Measurements from ENCODE around the gene C1orf56.
A peak's percentile ranks its signal among the peaks of the same experiment; 100 is the strongest.

Gene C1orf56

GRCh38 chr1:151026460-151026859, 21.1 kb upstream of the C1orf56 start:
- DNase-seq: no peak

- no peak for DNase-seq
Observed at GRCh38 chr1:151032164-151032563, 15.4 kb upstream of the C1orf56 start.

- no peak for DNase-seq
Observed at GRCh38 chr1:151035167-151035566, 12.4 kb upstream of the C1orf56 start.

GRCh38 chr1:151036356-151036755, 11.2 kb upstream of the C1orf56 start, which contains the start of gene BNIPL:
Gene BNIPL (plus strand): TSS chr1:151036586. CDS start chr1:151036726, 140 bp downstream.
- DNase-seq: no peak

GRCh38 chr1:151037032-151037431, 10.5 kb upstream of the C1orf56 start:
- DNase-seq: no peak

GRCh38 chr1:151039521-151039920, 8.0 kb upstream of the C1orf56 start:
- DNase-seq: no peak

- DNase-seq: no peak
Observed at GRCh38 chr1:151043163-151043562, 4.4 kb upstream of the C1orf56 start.

GRCh38 chr1:151047925-151048644, 534 bp downstream of the C1orf56 start:
- DNase-seq: peak in 1 of 2 donors; percentile 44

- DNase-seq: no peak
Observed at GRCh38 chr1:151048645-151049032, 1.1 kb downstream of the C1orf56 start.

- no peak for DNase-seq
Observed at GRCh38 chr1:151049458-151049857, 1.9 kb downstream of the C1orf56 start.

GRCh38 chr1:151050051-151050688, 2.6 kb downstream of the C1orf56 start:
- no peak for DNase-seq

GRCh38 chr1:151051356-151052009, 3.9 kb downstream of the C1orf56 start:
- no peak for DNase-seq

- no peak for DNase-seq
Observed at GRCh38 chr1:151054971-151055547, 7.5 kb downstream of the C1orf56 start.

- DNase-seq: no peak
Observed at GRCh38 chr1:151055581-151055980, 8.0 kb downstream of the C1orf56 start.

GRCh38 chr1:151056149-151056548, 8.6 kb downstream of the C1orf56 start:
- DNase-seq: no peak

GRCh38 chr1:151058692-151059091, 11.1 kb downstream of the C1orf56 start:
- no peak for DNase-seq

GRCh38 chr1:151059109-151060006, 11.8 kb downstream of the C1orf56 start, which contains the start of gene CDC42SE1:
Gene CDC42SE1 (minus strand): TSS chr1:151059622. CDS start chr1:151055730, 3,892 bp downstream.
- DNase-seq: peak; percentile 72 to 76

- no peak for DNase-seq
Observed at GRCh38 chr1:151060007-151060656, 12.6 kb downstream of the C1orf56 start, which contains the start of gene MLLT11. Gene MLLT11 (plus strand): TSS chr1:151060397. CDS start chr1:151067225, 6,828 bp downstream.

- no peak for DNase-seq
Observed at GRCh38 chr1:151060657-151061421, 13.3 kb downstream of the C1orf56 start.

- DNase-seq: no peak
Observed at GRCh38 chr1:151061704-151062103, 14.2 kb downstream of the C1orf56 start.

Measured in stimulated activated CD4-positive, alpha-beta T cell treated with anti-CD3 and anti-CD28 coated beads, Interleukin-2, amount 100 ng/mL, for 48 hours (primary cell).